Heart right ventricle (tissue), 16 donors: ENCODE data around the gene SEL1L. TPM values are rescaled to one million over a fixed set of nuclear protein-coding genes. Genes with fewer than 3 reads are reported as not detected.

Source experiments
- ATAC-seq, 8 donors: fragments of 200-7000 bp; cut with Tn5 transposase; one replicate each; pipeline ENCODE4 v1.9.1; 2020; ENCODE audit warnings: mild to moderate bottlenecking in 8 of 8, moderate library complexity in 8 of 8, moderate number of reproducible peaks in 1 of 8
- DNase-seq, 2 donors: peaks; one replicate each; pipeline ENCODE4 v3.0.0-alpha.2; 2020
- H3K27ac ChIP-seq, 10 donors: fragments of 200-600 bp; sonication (generic) in 2 of 10; one replicate each; pipeline versions ENCODE4 v1.5.0 to v1.8.0; 2020 to 2022; ENCODE audit warnings: mild to moderate bottlenecking in 3 of 10
- H3K27me3 ChIP-seq, 7 donors: fragments of 200-600 bp; one replicate each; pipeline ENCODE4 v1.8.0; 2021 to 2022; ENCODE audit warnings: mild to moderate bottlenecking in 2 of 7
- H3K36me3 ChIP-seq, 9 donors: fragments of 200-600 bp; sonication (generic) in 1 of 9; one replicate each; pipeline versions ENCODE4 v1.5.0 to v1.8.0; 2020 to 2022; ENCODE audit warnings: mild to moderate bottlenecking in 2 of 9
- H3K4me1 ChIP-seq, 9 donors: fragments of 200-600 bp; sonication (generic) in 1 of 9; one replicate each; pipeline versions ENCODE4 v1.5.0 to v1.8.0; 2020 to 2022; ENCODE audit warnings: mild to moderate bottlenecking in 4 of 9
- H3K4me3 ChIP-seq, 10 donors: fragments of 200-600 bp; sonication (generic) in 2 of 10; one replicate each; pipeline versions ENCODE4 v1.5.0 to v1.8.0; 2020 to 2022; ENCODE audit warnings: mild to moderate bottlenecking in 7 of 10, moderate library complexity in 2 of 10
- H3K9me3 ChIP-seq, 11 donors: fragments of 200-600 bp in 10 of 11; sonication (generic) in 2 of 11; one replicate each; pipeline versions ENCODE4 v1.5.0 to v1.8.0; 2013 to 2022; ENCODE audit warnings: mild to moderate bottlenecking in 2 of 11, control low read depth in 1 of 11, moderate library complexity in 1 of 11
- WGBS, 2 donors: extraction: QIAGEN DNeasy Blood & Tissue Kit; methylation state at CpG; one replicate each; pipeline ENCODE4 v1.1.7; 2013; ENCODE audit warnings: inconsistent platforms in 1 of 2; 5-methylcytosine and 5-hydroxymethylcytosine counted together
- intact Hi-C, 10 donors: fragments of 100-400 bp; cut with DNase I; formaldehyde crosslinking; loops; one replicate each; pipeline versions ENCODE4 v1.11.1 to v1.14.2; 2022
- polyA plus RNA-seq, 2 donors: library from polyadenylated mRNA; stranded (reverse); fragments of 200-250 nt; gene quantifications; one replicate each; pipeline ENCODE4 v1.2.3, GENCODE V29; 2013
- total RNA-seq, 10 donors: library from RNA; stranded (reverse); fragmentation: NEBNext Ultra II Directional in 3 of 10; extraction: Animal tissue kit (Norgen Biotek cat#: 25700) in 3 of 10; gene quantifications; one replicate each; pipeline versions ENCODE4 v1.2.1 to v1.2.4, GENCODE V29; 2021 to 2023
- TF ChIP-seq, protein P1 (sequence below), 9 donors: fragments of 200-600 bp; sonication (generic) in 2 of 9; IDR thresholded peaks; one replicate each; pipeline versions ENCODE4 v1.5.0 to v1.8.0; 2021 to 2022; ENCODE audit warnings: antibody characterized with exemption in 9 of 9, mild to moderate bottlenecking in 5 of 9, moderate library complexity in 1 of 9
- donor health status: Arrhythmogenic right ventricular cardiomyopathy.
- donor health status: ischemic (EF 13 %, LVEDD 7.1; RV severe dilation, severe dysfunction).
- donor health status: healthy with polysubstance abuse.
- donor health status: DM: no; HTN: yes; CAD: no.
- donor health status: DM: no; HTN: no; CAD: no.
- donor health status: ischemic (EF 25% LVEDD 6.9; RV normal size, moderate dysfunction).
- donor health status: ischemic (EF 25% LVEDD 5.7; RV mildly dilated, moderate dysfunction).
- donor health status: healthy.
- donor health status: DM: yes; HTN: yes; CAD: no.
- donor health status: Ischemic cardiomyopathy.
- donor health status: ischemic (EF 35%, LVEDD 5.7; RV mildly dilated, moderate dysfunction).
- donor health status: nonischemic (EF 11% LVEDD 7.7; RV severe dilation, severe dysfunction).
- donor health status: DM: yes; HTN: yes; CAD: no.
- donor health status: PGD.
- donor health status: ischemic (EF 29% LVEDD 5.4; RV normal size, mild dysfunction).
- donor health status: nonischemic (EF 23%, LVEDD 6.1; RV moderate dilation, normal function).

SEL1L gene
- total and polyA plus RNA-seq, 12 donors: 10.6 to 87.7 (median 57.1) TPM

DNA sequence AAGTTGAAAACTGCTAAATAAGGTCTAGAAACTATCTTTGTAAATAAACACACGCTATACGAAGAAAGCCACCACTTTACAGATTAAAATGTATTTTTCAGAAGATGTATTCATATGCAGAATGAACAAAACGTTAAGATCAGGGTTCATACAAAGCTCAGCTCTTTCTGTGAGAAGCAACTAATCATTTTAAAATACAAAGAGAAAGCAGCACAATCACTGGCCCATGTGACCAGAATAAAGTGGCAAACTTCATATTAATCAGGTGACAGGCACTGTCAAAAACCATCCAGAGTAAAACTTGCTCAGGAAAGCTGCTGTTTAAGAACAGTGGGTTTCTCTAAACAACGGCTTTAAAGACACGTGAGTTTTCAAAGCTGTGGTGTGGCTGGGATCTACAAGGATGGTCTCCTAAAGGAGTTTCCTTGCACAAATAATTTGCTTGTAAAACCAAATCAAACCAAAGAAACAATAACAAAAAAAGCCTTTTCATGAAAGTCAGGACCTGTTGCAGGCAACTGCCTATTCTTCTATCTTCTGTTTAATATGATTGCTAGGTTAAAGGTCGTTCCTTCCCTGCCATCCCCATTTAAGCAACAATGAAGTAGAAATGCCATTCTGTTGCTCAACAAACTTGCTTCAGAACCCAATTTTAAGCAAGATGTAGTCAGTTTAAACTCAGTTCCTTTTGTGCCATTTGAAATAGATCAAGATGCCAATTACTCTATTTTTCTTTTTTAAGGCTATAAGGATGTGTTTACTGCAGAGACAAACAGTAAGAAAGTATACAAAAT lies 22.3 kb downstream of the SEL1L start:
- Histone ChIP-seq H3K27me3 (no peaks in the 10 kb centered on the region), H3K9me3 (peaks cover 0 to 11% (median 0%) of the 10 kb centered on the region in 11 donors), H3K36me3 (peaks cover 0 to 68% (median 11%) of the 10 kb centered on the region in 9 donors), H3K4me1 (peaks cover 0 to 49% (median 34%) of the 10 kb centered on the region in 9 donors), H3K27ac (peak overlapping the region in 3 of 10 donors; percentile 8 to 61 (median 31)), H3K4me3 (no peak overlapping the region)
- TF ChIP-seq, protein P1, sequence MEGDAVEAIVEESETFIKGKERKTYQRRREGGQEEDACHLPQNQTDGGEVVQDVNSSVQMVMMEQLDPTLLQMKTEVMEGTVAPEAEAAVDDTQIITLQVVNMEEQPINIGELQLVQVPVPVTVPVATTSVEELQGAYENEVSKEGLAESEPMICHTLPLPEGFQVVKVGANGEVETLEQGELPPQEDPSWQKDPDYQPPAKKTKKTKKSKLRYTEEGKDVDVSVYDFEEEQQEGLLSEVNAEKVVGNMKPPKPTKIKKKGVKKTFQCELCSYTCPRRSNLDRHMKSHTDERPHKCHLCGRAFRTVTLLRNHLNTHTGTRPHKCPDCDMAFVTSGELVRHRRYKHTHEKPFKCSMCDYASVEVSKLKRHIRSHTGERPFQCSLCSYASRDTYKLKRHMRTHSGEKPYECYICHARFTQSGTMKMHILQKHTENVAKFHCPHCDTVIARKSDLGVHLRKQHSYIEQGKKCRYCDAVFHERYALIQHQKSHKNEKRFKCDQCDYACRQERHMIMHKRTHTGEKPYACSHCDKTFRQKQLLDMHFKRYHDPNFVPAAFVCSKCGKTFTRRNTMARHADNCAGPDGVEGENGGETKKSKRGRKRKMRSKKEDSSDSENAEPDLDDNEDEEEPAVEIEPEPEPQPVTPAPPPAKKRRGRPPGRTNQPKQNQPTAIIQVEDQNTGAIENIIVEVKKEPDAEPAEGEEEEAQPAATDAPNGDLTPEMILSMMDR (IDR thresholded peaks at IDR 0.05): no peak
- WGBS, 2 donors: 78 to 86% methylated on average over 6 of the region's 6 CpGs
- DNase-seq (no peak), ATAC-seq (peak in 2 of 8 donors; percentile 16 to 23)
- intact Hi-C loops: no loop called here

GRCh38 chr14:81509838-81510452 lies 23.7 kb downstream of the SEL1L start:
- peak overlapping the region in 5 of 10 donors; percentile 12 to 61 (median 18) for H3K27ac ChIP-seq
- intact Hi-C loops: no loop called here
- H3K4me1 ChIP-seq: peaks cover 0 to 49% (median 34%) of the 10 kb centered on the region in 9 donors
- DNase-seq (no peak), ATAC-seq (peak in 3 of 8 donors; percentile 45 to 58 (median 55))
- WGBS, 2 donors: 29 to 43% methylated on average over 6 of the region's 6 CpGs
- TF ChIP-seq, protein P1 (IDR thresholded peaks at IDR 0.05): no peak
- peaks cover 0 to 69% (median 19%) of the 10 kb centered on the region in 9 donors for H3K36me3 ChIP-seq
- H3K4me3 ChIP-seq: no peak overlapping the region
- H3K9me3 ChIP-seq: peaks cover 0 to 11% (median 0%) of the 10 kb centered on the region in 11 donors
- no peaks in the 10 kb centered on the region for H3K27me3 ChIP-seq

- H3K9me3 ChIP-seq: peaks cover 0 to 11% (median 0%) of the 10 kb centered on the region in 11 donors
- peaks cover 0 to 49% (median 34%) of the 10 kb centered on the region in 9 donors for H3K4me1 ChIP-seq
- intact Hi-C loops: no loop called here
- ATAC-seq: peak in 2 of 8 donors; percentile 61 to 70
- no peak for DNase-seq
- WGBS, 2 donors: 81 to 82% methylated on average over 5 of the region's 5 CpGs
- TF ChIP-seq, protein P1 (IDR thresholded peaks at IDR 0.05): no peak
- H3K27ac ChIP-seq: peak overlapping the region in 5 of 10 donors; percentile 12 to 61 (median 18)
- H3K4me3 ChIP-seq: no peak overlapping the region
- H3K36me3 ChIP-seq: peaks cover 0 to 75% (median 24%) of the 10 kb centered on the region in 9 donors
- no peaks in the 10 kb centered on the region for H3K27me3 ChIP-seq
Observed at GRCh38 chr14:81509321-81509720, 24.3 kb downstream of the SEL1L start.

- DNase-seq: no peak
- H3K4me3 ChIP-seq: no peak overlapping the region
- H3K9me3 ChIP-seq: no peaks in the 10 kb centered on the region
- no peaks in the 10 kb centered on the region for H3K27me3 ChIP-seq
- intact Hi-C loops: no loop called here
- TF ChIP-seq, protein P1 (IDR thresholded peaks at IDR 0.05): no peak
- peaks cover 0 to 78% (median 38%) of the 10 kb centered on the region in 9 donors for H3K36me3 ChIP-seq
- no peak for ATAC-seq
- H3K27ac ChIP-seq: no peak overlapping the region
- peaks cover 0 to 34% (median 30%) of the 10 kb centered on the region in 9 donors for H3K4me1 ChIP-seq
Observed at GRCh38 chr14:81506487-81506886, 27.2 kb downstream of the SEL1L start.
